OCI-LY1 (cell line): Measurements from ENCODE around the gene RHOT1.

Experiments
- CTCF ChIP-seq: fragments of 200-600 bp; sonication (generic), shearing (Covaris generic); IDR thresholded peaks from 2 replicates; pipeline ENCODE4 v1.5.1; 2017; ENCODE audit warnings: mild to moderate bottlenecking, antibody characterized with exemption, low read length, moderate library complexity, mixed read lengths
- EZH2 ChIP-seq: fragments of 200-600 bp; sonication (generic), shearing (Covaris generic); IDR thresholded peaks from 2 replicates; pipeline ENCODE4 v1.8.0; 2017; ENCODE audit warnings: borderline replicate concordance, mixed run types, mild to moderate bottlenecking, antibody characterized with exemption, low read length, moderate library complexity, mixed read lengths

- TF ChIP-seq CTCF (no peak), EZH2 (no peak)
Measured at GRCh38 chr17:32256701-32257019, 114.4 kb downstream of the RHOT1 start.
